ENCODE measurements around the gene MLH3. TPM values are rescaled to one million over a fixed set of nuclear protein-coding genes. Genes with fewer than 3 reads are reported as not detected.
"Not testable (repeated sequence)": the region's sequence is repeated elsewhere in the genome, so short reads cannot be mapped to it uniquely, and the experiment has no call there.

MLH3 gene
- 33.2 TPM for total RNA-seq

- peak; percentile 89 for DNase-seq (ENCODE audit: low spot score)
Observed at GRCh38 chr14:75050852-75051555, at the start of gene MLH3. Gene MLH3 (minus strand): TSS chr14:75051467. CDS start chr14:75049655, 1,812 bp downstream.

GRCh38 chr14:75098682-75099081 is 47.4 kb upstream of the MLH3 start:
- DNase-seq (ENCODE audit: low spot score): no peak

GRCh38 chr14:75098212-75098611 is 46.9 kb upstream of the MLH3 start:
- no peak for DNase-seq (ENCODE audit: low spot score)

GRCh38 chr14:75096959-75097358 is 45.7 kb upstream of the MLH3 start:
- DNase-seq (ENCODE audit: low spot score): no peak

- no peak for DNase-seq (ENCODE audit: low spot score)
Observed at GRCh38 chr14:75095690-75096089, 44.4 kb upstream of the MLH3 start.

GRCh38 chr14:75094896-75095295 is 43.6 kb upstream of the MLH3 start:
- DNase-seq (ENCODE audit: low spot score): no peak

- DNase-seq (ENCODE audit: low spot score): no peak
Observed at GRCh38 chr14:75092698-75093097, 41.4 kb upstream of the MLH3 start.

GRCh38 chr14:75091251-75091650 is 40.0 kb upstream of the MLH3 start:
- no peak for DNase-seq (ENCODE audit: low spot score)

GRCh38 chr14:75090353-75090752 is 39.1 kb upstream of the MLH3 start:
- DNase-seq (ENCODE audit: low spot score): no peak

- peak; percentile 51 for DNase-seq (ENCODE audit: low spot score)
Observed at GRCh38 chr14:75088566-75089373, 37.5 kb upstream of the MLH3 start.

- no peak for DNase-seq (ENCODE audit: low spot score)
Observed at GRCh38 chr14:75088153-75088552, 36.9 kb upstream of the MLH3 start.

- no peak for DNase-seq (ENCODE audit: low spot score)
Observed at GRCh38 chr14:75084513-75084912, 33.2 kb upstream of the MLH3 start.

- DNase-seq (ENCODE audit: low spot score): no peak
Observed at GRCh38 chr14:75083271-75083670, 32.0 kb upstream of the MLH3 start.

GRCh38 chr14:75081660-75082229 is 30.5 kb upstream of the MLH3 start:
- no peak for DNase-seq (ENCODE audit: low spot score)

- DNase-seq (ENCODE audit: low spot score): no peak
Observed at GRCh38 chr14:75079521-75079920, 28.3 kb upstream of the MLH3 start.

- DNase-seq (ENCODE audit: low spot score): no peak
Observed at GRCh38 chr14:75077794-75078193, 26.5 kb upstream of the MLH3 start.

- peak; percentile 54 for DNase-seq (ENCODE audit: low spot score)
Observed at GRCh38 chr14:75070383-75070782, 19.1 kb upstream of the MLH3 start.

- DNase-seq (ENCODE audit: low spot score): no peak
Observed at GRCh38 chr14:75069811-75070145, 18.5 kb upstream of the MLH3 start.

GRCh38 chr14:75069121-75069810 is 18.0 kb upstream of the MLH3 start, which contains the start of gene ZC2HC1C:
Gene ZC2HC1C (plus strand): TSS chr14:75069641. CDS start chr14:75070574, 933 bp downstream.
- DNase-seq (ENCODE audit: low spot score): peak; percentile 94

GRCh38 chr14:75068294-75069120 is 17.2 kb upstream of the MLH3 start:
- no peak for DNase-seq (ENCODE audit: low spot score)

GRCh38 chr14:75067765-75068164 is 16.5 kb upstream of the MLH3 start:
- not testable (repeated sequence) for DNase-seq (ENCODE audit: low spot score)
